HG03354 (cell line): Measurements from ENCODE around the gene EPGN.
"Not testable (repeated sequence)": the region's sequence is repeated elsewhere in the genome, so short reads cannot be mapped to it uniquely, and the experiment has no call there.

Experiments
- ATAC-seq: cut with Tn5 transposase; IDR thresholded peaks from one replicate; pipeline ENCODE4 v1.9.1; 2021; ENCODE audit warnings: mild to moderate bottlenecking; ENCODE audit not compliant: unreplicated experiment, poor library complexity, severe bottlenecking

Gene EPGN

DNA sequence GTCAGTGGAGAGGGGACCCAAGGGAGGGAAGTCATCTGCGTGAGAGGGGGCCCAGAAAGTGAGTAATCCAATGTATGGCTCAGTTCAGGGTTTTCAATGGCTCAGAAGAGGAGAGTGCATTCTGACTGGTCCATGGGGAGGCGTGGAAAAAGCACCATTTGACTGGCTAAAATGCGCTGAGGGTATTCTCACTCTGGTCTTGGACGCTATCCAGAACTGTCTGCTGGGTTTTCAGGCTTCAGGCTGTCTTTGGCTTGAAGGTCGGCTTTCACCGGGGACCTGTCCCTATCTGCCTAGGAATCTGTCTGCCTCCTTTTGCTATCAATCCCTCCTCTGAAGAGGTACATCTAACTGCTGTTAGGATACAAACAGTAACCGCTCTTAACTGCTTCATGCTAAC, 26.4 kb downstream of the EPGN start:
- ATAC-seq: no peak

DNA sequence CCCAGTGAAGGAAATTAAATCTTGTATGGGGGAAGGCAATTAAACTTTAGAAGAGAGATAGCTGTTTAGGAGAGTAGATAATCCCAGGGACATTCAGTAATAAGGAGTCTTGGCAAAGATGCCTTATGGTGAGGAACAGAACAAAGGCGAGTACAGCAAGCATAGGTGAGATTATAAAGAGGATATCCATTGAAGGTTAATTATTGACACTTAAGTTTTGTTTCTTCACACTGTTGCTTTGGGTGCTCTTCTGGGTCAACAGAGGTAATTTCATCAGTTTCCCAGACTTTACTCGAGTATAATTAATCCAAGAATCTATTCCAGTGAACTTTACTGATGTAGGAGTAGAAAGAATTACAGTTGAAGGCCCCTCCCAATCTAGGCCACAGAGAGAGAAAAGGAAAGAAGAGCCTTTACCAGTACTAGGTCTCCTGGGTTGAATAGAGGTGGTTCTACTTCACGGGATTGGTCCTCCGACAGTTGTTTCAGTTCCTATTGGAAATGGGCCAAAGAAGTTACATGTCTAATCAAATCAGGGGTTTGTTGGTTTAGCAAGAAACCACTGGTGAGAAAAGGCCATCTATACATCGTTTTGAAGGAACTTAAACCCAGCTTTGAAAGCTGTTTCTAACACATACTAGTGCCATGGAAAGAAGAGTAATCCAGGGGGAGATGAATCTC, 27.2 kb downstream of the EPGN start:
- ATAC-seq: no peak

DNA sequence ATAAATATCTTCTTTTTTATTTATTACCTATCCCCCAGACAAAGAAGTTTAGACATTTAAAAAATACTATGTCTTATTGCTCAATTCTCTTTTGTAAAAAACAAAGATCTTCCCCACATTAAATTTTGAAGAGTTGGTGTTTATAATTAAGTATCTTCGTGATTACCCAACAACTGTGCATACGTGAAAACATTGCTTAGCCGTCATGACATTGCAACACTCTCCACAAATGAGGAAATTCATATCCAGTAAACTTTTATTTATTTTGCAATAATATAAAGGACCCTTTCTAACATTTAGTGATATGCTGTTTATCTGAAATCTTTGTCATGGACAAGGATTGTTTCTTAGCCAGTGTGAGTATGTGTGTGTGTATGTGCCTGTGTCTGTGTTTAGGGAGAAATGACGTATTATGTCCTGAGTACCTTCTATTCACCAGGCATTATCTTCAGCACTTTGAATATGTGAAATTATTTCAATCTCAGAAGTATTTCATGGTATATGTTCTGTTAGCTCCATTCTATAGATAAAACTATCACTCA, 30.6 kb downstream of the EPGN start:
- ATAC-seq: no peak

DNA sequence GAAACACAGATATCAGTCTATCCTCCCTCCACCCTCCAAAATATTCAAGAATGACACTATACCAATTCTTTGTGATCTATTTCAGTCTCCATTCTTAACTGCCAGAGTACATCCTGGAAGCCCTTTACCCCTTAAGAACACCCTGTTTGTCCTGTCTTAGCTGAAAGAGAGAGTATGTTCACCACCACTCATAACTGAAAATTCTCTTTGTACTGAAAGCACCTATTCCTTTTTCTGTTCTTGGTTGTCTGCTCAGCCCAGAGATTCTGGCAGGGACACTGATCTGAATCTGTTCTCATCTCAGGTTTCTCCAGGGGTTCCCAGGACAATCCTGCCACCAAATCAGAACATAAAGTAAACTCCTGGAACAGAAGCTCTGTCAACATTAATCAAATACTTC, 31.2 kb downstream of the EPGN start:
- ATAC-seq: no peak

DNA sequence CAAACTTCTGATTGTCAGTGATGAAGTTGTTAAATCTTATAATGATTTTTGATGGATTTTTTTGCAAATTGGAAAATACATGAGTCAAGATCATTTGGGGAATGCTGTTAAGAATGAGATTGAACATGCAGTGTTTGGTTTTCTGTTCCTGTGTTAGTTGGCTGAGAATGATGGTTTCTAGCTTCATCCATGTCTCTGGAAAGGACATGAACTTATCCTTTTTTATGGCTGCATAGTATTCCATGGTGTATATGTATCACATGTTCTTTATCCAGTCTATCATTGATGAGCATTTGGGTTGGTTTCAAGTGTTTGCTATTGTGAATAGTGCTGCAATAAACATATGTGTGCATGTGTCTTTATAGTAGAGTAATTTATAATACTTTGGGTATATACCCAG, 32.2 kb downstream of the EPGN start:
- not testable (repeated sequence) for ATAC-seq

DNA sequence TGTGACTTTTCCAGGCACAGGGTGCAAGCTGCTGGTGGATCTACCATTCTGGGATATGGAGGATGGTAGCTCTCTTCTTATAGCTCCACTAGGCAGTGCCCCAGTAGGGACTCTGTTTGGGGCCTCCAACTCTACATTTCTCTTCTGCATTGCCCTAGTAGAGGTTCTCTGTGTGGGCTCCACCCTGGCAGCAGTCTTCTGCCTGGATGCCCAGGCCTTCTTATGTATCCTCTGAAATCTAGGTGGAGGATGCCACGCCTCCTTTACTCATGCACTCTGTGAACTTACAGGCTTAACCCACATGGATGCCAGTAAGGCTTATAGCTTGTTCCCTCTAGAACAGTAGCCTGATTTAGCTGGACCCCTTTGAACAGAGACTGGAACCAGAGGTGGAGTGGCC, 35.8 kb downstream of the EPGN start:
- no peak for ATAC-seq

DNA sequence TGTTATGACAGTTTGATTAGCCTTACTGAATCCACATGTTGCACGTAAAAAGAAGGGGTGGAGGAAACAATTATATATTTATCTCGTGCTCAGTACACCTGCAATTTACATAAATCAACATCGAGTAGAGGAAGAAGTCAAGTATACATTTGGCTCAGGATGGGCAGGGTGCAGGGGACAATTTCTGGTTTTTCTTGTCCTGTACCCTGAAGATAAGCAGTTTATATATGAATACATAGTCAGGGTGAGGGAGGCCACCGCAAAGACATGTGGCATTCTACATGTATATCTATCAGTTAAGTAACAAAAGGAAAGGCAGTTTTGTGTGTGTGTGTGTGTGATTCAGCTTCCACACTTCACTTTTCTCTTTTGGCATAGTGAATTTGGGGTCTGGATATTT, 45.6 kb downstream of the EPGN start:
- no peak for ATAC-seq

DNA sequence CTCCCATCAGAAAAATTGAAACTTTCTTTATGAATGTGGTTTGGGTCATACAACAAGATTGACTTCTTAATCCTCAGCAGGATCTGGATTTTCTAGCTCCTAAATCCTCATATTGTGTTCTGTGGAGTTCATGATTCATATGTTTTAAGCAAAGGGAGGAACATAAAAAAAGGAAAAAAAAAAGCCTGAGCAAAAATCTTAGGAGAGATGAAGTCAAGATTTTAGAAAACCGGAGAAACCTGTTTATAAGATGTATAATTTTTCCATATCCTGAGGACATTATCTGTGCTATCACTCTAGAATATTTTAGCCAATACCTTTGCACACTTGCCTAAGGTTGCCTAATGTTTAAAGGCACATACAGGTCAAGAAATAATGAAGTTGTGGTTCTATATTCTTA, 49.7 kb downstream of the EPGN start:
- ATAC-seq: no peak

DNA sequence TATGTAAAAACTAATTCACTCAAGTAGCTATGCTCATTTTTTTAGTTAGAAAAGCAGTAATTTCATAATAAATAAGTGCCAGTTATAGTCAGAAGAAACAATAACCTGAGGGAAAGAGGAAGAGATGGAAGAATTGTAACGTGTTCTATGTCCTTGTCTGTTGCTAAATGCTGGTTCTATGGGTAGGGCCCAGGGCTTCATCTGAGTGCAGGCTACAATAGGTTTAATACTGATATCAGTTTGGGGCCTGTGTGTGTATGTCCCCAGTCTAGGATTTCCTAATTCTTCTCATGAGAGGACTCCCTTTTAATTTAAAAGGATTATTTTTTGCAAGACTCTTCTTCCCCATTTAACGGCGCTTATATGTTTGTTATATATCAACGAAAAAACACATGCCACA, 53.4 kb downstream of the EPGN start:
- ATAC-seq: no peak

DNA sequence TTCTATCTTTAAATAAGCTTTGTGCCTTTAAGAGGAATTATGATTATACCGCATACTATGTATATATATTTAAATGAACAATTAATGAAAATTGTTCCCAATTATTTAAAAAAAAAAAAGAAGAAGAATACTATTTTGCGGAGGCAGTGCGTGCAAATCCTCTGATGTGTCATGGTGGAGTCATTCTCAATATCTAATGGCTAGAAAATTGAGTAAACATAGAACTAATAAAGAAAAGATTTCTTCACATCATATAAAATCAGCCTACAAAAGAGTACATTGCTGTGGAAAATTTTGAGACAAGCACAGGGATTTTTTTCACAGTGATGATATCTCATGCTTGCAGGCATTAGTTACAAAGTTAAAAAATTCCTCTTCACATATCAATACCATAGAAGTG, 54.1 kb downstream of the EPGN start:
- ATAC-seq: no peak

DNA sequence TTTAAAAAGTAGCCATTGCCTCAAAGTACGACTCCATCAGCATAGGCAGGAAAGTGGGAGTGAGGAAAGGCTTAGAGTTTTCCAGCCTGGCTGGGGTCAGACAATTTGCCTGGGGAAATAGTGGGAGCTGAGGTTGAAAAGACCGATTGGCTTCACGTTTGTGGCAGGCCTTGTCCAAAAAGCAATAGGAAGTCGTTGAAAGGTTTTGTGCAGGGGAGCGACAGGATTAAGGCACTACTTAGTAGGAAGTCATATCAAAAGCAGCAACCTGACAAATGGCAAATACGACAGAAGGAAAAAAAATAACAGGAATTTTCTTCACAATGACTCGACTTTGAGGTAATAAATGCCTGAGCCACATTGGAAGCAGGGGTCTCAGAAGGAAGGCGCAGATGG, 56.0 kb downstream of the EPGN start:
- no peak for ATAC-seq

DNA sequence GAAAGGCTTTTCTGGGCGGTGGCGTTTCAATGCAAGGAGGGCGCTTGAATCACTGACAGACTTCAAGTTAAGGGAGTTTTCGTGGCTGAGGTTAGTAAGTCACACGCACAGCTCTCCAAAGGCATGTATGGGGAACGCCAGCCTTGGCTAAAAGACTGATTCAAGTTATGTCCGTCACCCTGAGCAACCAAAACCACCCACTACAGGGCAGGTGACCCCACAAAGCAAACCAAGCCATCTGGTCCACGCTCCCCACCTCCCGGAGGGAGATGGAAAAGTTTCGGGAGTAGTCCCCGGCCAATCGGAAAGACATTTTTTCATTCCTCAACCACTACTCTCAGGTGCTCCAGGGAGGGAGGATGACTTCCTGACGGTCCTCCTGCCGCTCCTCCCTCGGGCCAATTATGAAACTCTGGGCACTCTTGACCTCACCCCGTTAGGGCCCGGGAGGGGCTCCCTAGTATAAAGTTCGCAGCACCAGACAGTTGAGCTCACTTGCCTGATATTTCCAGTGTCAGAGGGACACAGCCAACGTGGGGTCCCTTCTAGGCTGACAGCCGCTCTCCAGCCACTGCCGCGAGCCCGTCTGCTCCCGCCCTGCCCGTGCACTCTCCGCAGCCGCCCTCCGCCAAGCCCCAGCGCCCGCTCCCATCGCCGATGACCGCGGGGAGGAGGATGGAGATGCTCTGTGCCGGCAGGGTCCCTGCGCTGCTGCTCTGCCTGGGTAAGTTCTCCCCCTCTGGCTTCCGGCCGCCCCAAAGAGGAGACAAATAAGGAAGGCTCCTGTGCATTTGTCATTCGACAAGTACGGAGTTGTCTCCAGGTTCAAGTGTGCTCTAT, 56.6 kb downstream of the EPGN start, which contains the start of gene EREG:
Gene EREG (plus strand): TSS at position 494 of the 840 bp plus-strand sequence. CDS start 164 bp downstream, at position 658.
- peak; percentile 56 for ATAC-seq

DNA sequence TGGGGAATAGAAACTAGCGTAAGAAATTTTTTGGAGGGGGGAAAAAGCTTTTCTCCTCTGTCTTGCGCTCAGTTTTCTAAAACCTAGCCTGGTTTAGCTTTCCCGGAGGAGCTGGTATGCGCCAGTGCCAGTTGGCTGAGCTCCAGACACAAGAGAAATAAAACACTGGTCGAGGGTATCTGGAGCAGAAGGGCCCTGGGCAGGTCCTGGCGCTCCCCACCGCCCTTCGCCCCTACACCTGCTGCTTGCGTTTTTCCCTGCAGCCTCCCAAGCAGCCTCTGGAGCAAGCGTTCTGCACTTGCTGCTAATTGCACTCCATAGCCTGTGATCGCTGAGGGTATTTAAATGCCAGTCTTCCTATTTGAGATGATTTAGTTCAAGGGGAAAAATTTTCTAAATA, 57.5 kb downstream of the EPGN start:
- ATAC-seq: no peak
